Smooth muscle cell of the brain vasculature (primary cell): ENCODE results near the gene ARHGAP15.

Experiments used
- DNase-seq: peaks from one replicate; pipeline ENCODE4 v3.0.0-alpha.2; 2012; ENCODE audit warnings: low read depth, low spot score

The ARHGAP15 gene

GRCh38 chr2:143617803-143618415 is 488.7 kb downstream of the ARHGAP15 start:
- DNase-seq = no peak

GRCh38 chr2:143622106-143622505 is 492.9 kb downstream of the ARHGAP15 start:
- no peak for DNase-seq

GRCh38 chr2:143623231-143623908 is 494.2 kb downstream of the ARHGAP15 start:
- DNase-seq = no peak

GRCh38 chr2:143623909-143624260 is 494.7 kb downstream of the ARHGAP15 start:
- no peak for DNase-seq

GRCh38 chr2:143629340-143629739 is 500.1 kb downstream of the ARHGAP15 start:
- peak; percentile 59 for DNase-seq

- no peak for DNase-seq
Observed at GRCh38 chr2:143632751-143633374, 503.6 kb downstream of the ARHGAP15 start.

- no peak for DNase-seq
Observed at GRCh38 chr2:143633419-143633818, 504.2 kb downstream of the ARHGAP15 start.

GRCh38 chr2:143635302-143635701 is 506.1 kb downstream of the ARHGAP15 start:
- no peak for DNase-seq

GRCh38 chr2:143635936-143636335 is 506.7 kb downstream of the ARHGAP15 start:
- DNase-seq = no peak

- no peak for DNase-seq
Observed at GRCh38 chr2:143640826-143641225, 511.6 kb downstream of the ARHGAP15 start.

- no peak for DNase-seq
Observed at GRCh38 chr2:143645921-143646645, 516.9 kb downstream of the ARHGAP15 start.

GRCh38 chr2:143649226-143649740 is 520.1 kb downstream of the ARHGAP15 start:
- no peak for DNase-seq

GRCh38 chr2:143652692-143653091 is 523.5 kb downstream of the ARHGAP15 start:
- no peak for DNase-seq

- no peak for DNase-seq
Observed at GRCh38 chr2:143668234-143668633, 539.0 kb downstream of the ARHGAP15 start.

GRCh38 chr2:143674051-143674450 is 544.8 kb downstream of the ARHGAP15 start:
- DNase-seq = no peak

- DNase-seq = no peak
Observed at GRCh38 chr2:143675021-143675420, 545.8 kb downstream of the ARHGAP15 start.

- DNase-seq = no peak
Observed at GRCh38 chr2:143679617-143680016, 550.4 kb downstream of the ARHGAP15 start.

- no peak for DNase-seq
Observed at GRCh38 chr2:143680885-143681405, 551.7 kb downstream of the ARHGAP15 start.

- no peak for DNase-seq
Observed at GRCh38 chr2:143682436-143683055, 553.3 kb downstream of the ARHGAP15 start.

GRCh38 chr2:143683977-143684376 is 554.8 kb downstream of the ARHGAP15 start:
- no peak for DNase-seq

GRCh38 chr2:143684551-143685320 is 555.5 kb downstream of the ARHGAP15 start:
- no peak for DNase-seq
